A549 (cell line): ENCODE data around the gene EMD.

Source experiments
- CBX8 ChIP-seq: fragments of 200-600 bp; sonication (generic); IDR thresholded peaks from 2 replicates; pipeline ENCODE4 v1.6.1; 2016
- CEBPB ChIP-seq, 2 experiments: fragments of >200 bp in 1 of 2; sonication (Bioruptor Twin) in 1 of 2; formaldehyde crosslinking in 1 of 2; IDR thresholded peaks; 2 replicates each; pipeline ENCODE4 v1.6.1; 2012 to 2016
- CHD2 ChIP-seq: fragments of 150-350 bp; IDR thresholded peaks from 2 replicates; pipeline ENCODE4 v1.6.1; 2014; ENCODE audit warnings: low read length; ENCODE audit not compliant: partially characterized antibody
- EP300 ChIP-seq, 2 experiments: fragments of >200 bp; sonication (Bioruptor Twin); formaldehyde crosslinking; IDR thresholded peaks; 2 replicates in 1 of 2; 3 replicates in 1 of 2; pipeline ENCODE4 v1.6.1; 2016 to 2017
- ESRRA ChIP-seq: fragments of 150-350 bp; IDR thresholded peaks from 2 replicates; pipeline ENCODE4 v1.6.1; 2014; ENCODE audit warnings: mild to moderate bottlenecking, low read length, borderline replicate concordance
- HDAC2 ChIP-seq: fragments of 200-600 bp; sonication (generic); IDR thresholded peaks from 2 replicates; pipeline ENCODE4 v1.6.1; 2016
- MAFK ChIP-seq: fragments of 450-650 bp; IDR thresholded peaks from 2 replicates; pipeline ENCODE4 v1.6.1; 2014; ENCODE audit not compliant: partially characterized antibody
- MYC ChIP-seq: IDR thresholded peaks from 2 replicates; pipeline ENCODE4 v1.6.1; 2012; ENCODE audit warnings: mild to moderate bottlenecking, inconsistent platforms, low read length, improper control_type of control experiment, borderline replicate concordance
- PHF8 ChIP-seq: fragments of 200-600 bp; sonication (generic); IDR thresholded peaks from 2 replicates; pipeline ENCODE4 v1.6.1; 2016; ENCODE audit warnings: low read depth, mild to moderate bottlenecking, antibody characterized with exemption, moderate library complexity, borderline replicate concordance
- POLR2A ChIP-seq: IDR thresholded peaks from 2 replicates; pipeline ENCODE4 v1.6.1; 2012; ENCODE audit warnings: mild to moderate bottlenecking, low read length
- RCOR1 ChIP-seq: fragments of 150-350 bp; IDR thresholded peaks from 2 replicates; pipeline ENCODE4 v1.6.1; 2014; ENCODE audit warnings: antibody characterized with exemption, low read length, low read depth
- TF ChIP-seq, protein P1 (sequence below): fragments of 200-600 bp; sonication (generic); IDR thresholded peaks from 2 replicates; pipeline ENCODE4 v1.6.1; 2016; ENCODE audit warnings: antibody characterized with exemption, mild to moderate bottlenecking, moderate library complexity
- TF ChIP-seq, protein P2 (sequence below): fragments of >200 bp; sonication (Bioruptor Twin); formaldehyde crosslinking; IDR thresholded peaks from 3 replicates; pipeline ENCODE4 v1.5.1; 2016
- TF ChIP-seq, protein P3 (sequence below): fragments of 150-350 bp; IDR thresholded peaks from 2 replicates; pipeline ENCODE4 v1.6.1; 2014; ENCODE audit warnings: low read depth, mild to moderate bottlenecking, low read length

DNA sequence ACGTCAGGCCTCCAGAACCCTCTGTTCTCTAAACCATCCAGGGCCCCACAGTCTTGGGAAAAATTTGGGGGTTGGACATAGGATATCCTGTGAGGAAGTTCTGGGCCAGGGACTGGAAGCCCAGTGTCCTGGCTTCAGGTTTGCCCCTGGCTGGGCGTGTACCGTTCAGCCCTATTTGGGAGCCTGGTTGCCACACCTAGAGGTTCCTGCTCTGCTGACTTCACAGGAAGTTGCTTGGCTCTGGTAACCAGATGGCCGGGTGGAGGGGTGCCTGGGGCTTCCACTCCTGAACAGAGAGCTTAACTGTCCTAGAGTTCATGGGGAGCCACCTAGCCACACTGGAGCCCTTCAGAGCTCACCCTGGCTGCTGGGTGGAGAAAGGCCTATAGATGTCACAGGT is 33.4 kb downstream of the EMD start:
- TF ChIP-seq, protein P1, sequence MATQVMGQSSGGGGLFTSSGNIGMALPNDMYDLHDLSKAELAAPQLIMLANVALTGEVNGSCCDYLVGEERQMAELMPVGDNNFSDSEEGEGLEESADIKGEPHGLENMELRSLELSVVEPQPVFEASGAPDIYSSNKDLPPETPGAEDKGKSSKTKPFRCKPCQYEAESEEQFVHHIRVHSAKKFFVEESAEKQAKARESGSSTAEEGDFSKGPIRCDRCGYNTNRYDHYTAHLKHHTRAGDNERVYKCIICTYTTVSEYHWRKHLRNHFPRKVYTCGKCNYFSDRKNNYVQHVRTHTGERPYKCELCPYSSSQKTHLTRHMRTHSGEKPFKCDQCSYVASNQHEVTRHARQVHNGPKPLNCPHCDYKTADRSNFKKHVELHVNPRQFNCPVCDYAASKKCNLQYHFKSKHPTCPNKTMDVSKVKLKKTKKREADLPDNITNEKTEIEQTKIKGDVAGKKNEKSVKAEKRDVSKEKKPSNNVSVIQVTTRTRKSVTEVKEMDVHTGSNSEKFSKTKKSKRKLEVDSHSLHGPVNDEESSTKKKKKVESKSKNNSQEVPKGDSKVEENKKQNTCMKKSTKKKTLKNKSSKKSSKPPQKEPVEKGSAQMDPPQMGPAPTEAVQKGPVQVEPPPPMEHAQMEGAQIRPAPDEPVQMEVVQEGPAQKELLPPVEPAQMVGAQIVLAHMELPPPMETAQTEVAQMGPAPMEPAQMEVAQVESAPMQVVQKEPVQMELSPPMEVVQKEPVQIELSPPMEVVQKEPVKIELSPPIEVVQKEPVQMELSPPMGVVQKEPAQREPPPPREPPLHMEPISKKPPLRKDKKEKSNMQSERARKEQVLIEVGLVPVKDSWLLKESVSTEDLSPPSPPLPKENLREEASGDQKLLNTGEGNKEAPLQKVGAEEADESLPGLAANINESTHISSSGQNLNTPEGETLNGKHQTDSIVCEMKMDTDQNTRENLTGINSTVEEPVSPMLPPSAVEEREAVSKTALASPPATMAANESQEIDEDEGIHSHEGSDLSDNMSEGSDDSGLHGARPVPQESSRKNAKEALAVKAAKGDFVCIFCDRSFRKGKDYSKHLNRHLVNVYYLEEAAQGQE, result no peak
- TF ChIP-seq POLR2A, result no peak
- TF ChIP-seq CEBPB (IDR thresholded peaks at IDR 0.05), result no peak
- TF ChIP-seq, protein P2, sequence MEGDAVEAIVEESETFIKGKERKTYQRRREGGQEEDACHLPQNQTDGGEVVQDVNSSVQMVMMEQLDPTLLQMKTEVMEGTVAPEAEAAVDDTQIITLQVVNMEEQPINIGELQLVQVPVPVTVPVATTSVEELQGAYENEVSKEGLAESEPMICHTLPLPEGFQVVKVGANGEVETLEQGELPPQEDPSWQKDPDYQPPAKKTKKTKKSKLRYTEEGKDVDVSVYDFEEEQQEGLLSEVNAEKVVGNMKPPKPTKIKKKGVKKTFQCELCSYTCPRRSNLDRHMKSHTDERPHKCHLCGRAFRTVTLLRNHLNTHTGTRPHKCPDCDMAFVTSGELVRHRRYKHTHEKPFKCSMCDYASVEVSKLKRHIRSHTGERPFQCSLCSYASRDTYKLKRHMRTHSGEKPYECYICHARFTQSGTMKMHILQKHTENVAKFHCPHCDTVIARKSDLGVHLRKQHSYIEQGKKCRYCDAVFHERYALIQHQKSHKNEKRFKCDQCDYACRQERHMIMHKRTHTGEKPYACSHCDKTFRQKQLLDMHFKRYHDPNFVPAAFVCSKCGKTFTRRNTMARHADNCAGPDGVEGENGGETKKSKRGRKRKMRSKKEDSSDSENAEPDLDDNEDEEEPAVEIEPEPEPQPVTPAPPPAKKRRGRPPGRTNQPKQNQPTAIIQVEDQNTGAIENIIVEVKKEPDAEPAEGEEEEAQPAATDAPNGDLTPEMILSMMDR, result no peak
- TF ChIP-seq MYC, result no peak
- TF ChIP-seq, protein P3, sequence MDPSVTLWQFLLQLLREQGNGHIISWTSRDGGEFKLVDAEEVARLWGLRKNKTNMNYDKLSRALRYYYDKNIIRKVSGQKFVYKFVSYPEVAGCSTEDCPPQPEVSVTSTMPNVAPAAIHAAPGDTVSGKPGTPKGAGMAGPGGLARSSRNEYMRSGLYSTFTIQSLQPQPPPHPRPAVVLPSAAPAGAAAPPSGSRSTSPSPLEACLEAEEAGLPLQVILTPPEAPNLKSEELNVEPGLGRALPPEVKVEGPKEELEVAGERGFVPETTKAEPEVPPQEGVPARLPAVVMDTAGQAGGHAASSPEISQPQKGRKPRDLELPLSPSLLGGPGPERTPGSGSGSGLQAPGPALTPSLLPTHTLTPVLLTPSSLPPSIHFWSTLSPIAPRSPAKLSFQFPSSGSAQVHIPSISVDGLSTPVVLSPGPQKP, result no peak
- no peak for TF ChIP-seq CHD2
- no peak for TF ChIP-seq EP300 (IDR thresholded peaks at IDR 0.05)
- no peak for TF ChIP-seq PHF8
- no peak for TF ChIP-seq MAFK
- TF ChIP-seq CBX8, result no peak
- no peak for TF ChIP-seq ESRRA
- no peak for TF ChIP-seq HDAC2
- no peak for TF ChIP-seq RCOR1
